CD4-positive, alpha-beta T cell treated with Interleukin-10 for 1 hour (primary cell): ENCODE measurements around the gene MRI1.
A peak's percentile ranks its signal among the peaks of the same experiment; 100 is the strongest.

Experiments
- DNase-seq: peaks from one replicate; pipeline ENCODE4 v3.0.0-alpha.2; 2020

MRI1 gene

GRCh38 chr19:13795595-13796300 is 31.4 kb downstream of the MRI1 start:
- no peak for DNase-seq

- no peak for DNase-seq
Observed at GRCh38 chr19:13796301-13797057, 32.2 kb downstream of the MRI1 start.

GRCh38 chr19:13797058-13797440 is 32.7 kb downstream of the MRI1 start:
- no peak for DNase-seq

- no peak for DNase-seq
Observed at GRCh38 chr19:13797870-13798269, 33.5 kb downstream of the MRI1 start.

GRCh38 chr19:13799669-13800068 is 35.3 kb downstream of the MRI1 start:
- no peak for DNase-seq

- no peak for DNase-seq
Observed at GRCh38 chr19:13803038-13803437, 38.7 kb downstream of the MRI1 start.

GRCh38 chr19:13804830-13805683 is 40.7 kb downstream of the MRI1 start:
- DNase-seq = no peak

- DNase-seq = no peak
Observed at GRCh38 chr19:13806728-13807127, 42.4 kb downstream of the MRI1 start.

GRCh38 chr19:13807421-13808021 is 43.2 kb downstream of the MRI1 start:
- no peak for DNase-seq

GRCh38 chr19:13808856-13809255 is 44.5 kb downstream of the MRI1 start:
- DNase-seq = no peak

GRCh38 chr19:13812544-13812943 is 48.2 kb downstream of the MRI1 start:
- DNase-seq = no peak

- no peak for DNase-seq
Observed at GRCh38 chr19:13813147-13813546, 48.8 kb downstream of the MRI1 start.

- DNase-seq = no peak
Observed at GRCh38 chr19:13814550-13814949, 50.2 kb downstream of the MRI1 start.

- DNase-seq = peak; percentile 43
Observed at GRCh38 chr19:13817018-13817614, 52.8 kb downstream of the MRI1 start.

GRCh38 chr19:13817615-13818371 is 53.5 kb downstream of the MRI1 start:
- peak; percentile 70 for DNase-seq

- DNase-seq = no peak
Observed at GRCh38 chr19:13819238-13819637, 54.9 kb downstream of the MRI1 start.

GRCh38 chr19:13821292-13821691 is 57.0 kb downstream of the MRI1 start:
- no peak for DNase-seq

GRCh38 chr19:13823256-13823655 is 58.9 kb downstream of the MRI1 start:
- no peak for DNase-seq
